Measurements from ENCODE around the gene NPAS3.

The NPAS3 gene

DNA sequence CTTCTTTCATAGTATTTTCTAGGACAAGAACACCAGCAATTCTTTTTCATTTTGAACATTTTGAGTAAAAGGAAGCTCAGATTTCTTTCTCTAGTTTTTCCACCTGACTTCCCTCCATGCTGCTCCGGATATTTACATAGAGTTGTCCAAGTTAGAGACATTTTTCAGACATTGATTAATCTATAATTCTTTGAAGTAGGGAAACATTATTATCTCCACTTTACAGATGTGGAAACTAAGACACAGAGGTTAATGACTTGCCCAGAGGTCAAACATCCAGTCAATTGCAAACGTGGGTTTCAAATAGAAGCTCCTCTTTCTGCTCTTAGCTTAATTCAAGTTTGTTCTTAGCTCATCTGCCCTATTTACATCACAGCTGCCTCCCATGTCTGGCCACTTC lies 873.9 kb downstream of the NPAS3 start:
- Histone ChIP-seq H3K27ac (no peak overlapping the region), H3K4me1 (ENCODE audit: low read depth, poor library complexity, severe bottlenecking) (no peaks in the 10 kb centered on the region), H4K20me1 (ENCODE audit: insufficient read depth) (no peaks in the 10 kb centered on the region), H3K36me3 (ENCODE audit: insufficient read depth) (no peaks in the 10 kb centered on the region), H3K79me2 (ENCODE audit: insufficient read depth, low read depth) (no peaks in the 10 kb centered on the region), H2AFZ (ENCODE audit: low read depth) (no peak overlapping the region), H3K9ac (no peak overlapping the region), H3K27me3 (ENCODE audit: insufficient read depth, low read depth) (no peaks in the 10 kb centered on the region), H3K4me3 (IDR thresholded peaks at IDR 0.05; ENCODE audit: insufficient read depth, low read depth, low read length) (no peak overlapping the region), H3K4me2 (no peak overlapping the region)
- TF ChIP-seq, protein P1, sequence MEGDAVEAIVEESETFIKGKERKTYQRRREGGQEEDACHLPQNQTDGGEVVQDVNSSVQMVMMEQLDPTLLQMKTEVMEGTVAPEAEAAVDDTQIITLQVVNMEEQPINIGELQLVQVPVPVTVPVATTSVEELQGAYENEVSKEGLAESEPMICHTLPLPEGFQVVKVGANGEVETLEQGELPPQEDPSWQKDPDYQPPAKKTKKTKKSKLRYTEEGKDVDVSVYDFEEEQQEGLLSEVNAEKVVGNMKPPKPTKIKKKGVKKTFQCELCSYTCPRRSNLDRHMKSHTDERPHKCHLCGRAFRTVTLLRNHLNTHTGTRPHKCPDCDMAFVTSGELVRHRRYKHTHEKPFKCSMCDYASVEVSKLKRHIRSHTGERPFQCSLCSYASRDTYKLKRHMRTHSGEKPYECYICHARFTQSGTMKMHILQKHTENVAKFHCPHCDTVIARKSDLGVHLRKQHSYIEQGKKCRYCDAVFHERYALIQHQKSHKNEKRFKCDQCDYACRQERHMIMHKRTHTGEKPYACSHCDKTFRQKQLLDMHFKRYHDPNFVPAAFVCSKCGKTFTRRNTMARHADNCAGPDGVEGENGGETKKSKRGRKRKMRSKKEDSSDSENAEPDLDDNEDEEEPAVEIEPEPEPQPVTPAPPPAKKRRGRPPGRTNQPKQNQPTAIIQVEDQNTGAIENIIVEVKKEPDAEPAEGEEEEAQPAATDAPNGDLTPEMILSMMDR (conservative IDR thresholded peaks at IDR 0.05; ENCODE audit: low read depth, low read length): no peak

DNA sequence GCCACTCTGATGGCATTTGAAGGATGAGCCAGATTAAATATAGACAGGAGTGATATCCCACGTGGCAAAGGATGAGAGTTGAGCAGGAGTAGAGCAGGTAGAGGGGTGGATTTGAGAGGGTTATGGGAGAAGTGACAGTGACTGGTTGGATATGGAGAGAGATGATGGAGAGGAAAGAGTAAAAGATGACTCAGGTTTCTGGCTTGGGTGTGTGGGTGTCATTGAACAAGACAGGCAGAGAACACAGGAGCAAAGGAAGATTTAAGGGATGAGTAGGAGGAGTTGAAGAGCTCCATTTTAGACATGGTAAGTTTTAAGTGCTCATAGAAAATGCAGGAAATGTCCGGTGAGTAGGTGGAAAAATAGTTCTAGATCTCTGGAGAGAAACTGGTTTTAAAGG lies 875.3 kb downstream of the NPAS3 start:
- H3K79me2 ChIP-seq (ENCODE audit: insufficient read depth, low read depth): no peaks in the 10 kb centered on the region
- no peaks in the 10 kb centered on the region for H3K4me1 ChIP-seq (ENCODE audit: low read depth, poor library complexity, severe bottlenecking)
- no peak overlapping the region for H3K4me2 ChIP-seq
- H4K20me1 ChIP-seq (ENCODE audit: insufficient read depth): no peaks in the 10 kb centered on the region
- H3K27me3 ChIP-seq (ENCODE audit: insufficient read depth, low read depth): no peaks in the 10 kb centered on the region
- no peak overlapping the region for H3K9ac ChIP-seq
- no peak overlapping the region for H3K27ac ChIP-seq
- no peak overlapping the region for H2AFZ ChIP-seq (ENCODE audit: low read depth)
- H3K36me3 ChIP-seq (ENCODE audit: insufficient read depth): no peaks in the 10 kb centered on the region
- TF ChIP-seq, protein P1 (conservative IDR thresholded peaks at IDR 0.05; ENCODE audit: low read depth, low read length): no peak
- H3K4me3 ChIP-seq (IDR thresholded peaks at IDR 0.05; ENCODE audit: insufficient read depth, low read depth, low read length): no peak overlapping the region

DNA sequence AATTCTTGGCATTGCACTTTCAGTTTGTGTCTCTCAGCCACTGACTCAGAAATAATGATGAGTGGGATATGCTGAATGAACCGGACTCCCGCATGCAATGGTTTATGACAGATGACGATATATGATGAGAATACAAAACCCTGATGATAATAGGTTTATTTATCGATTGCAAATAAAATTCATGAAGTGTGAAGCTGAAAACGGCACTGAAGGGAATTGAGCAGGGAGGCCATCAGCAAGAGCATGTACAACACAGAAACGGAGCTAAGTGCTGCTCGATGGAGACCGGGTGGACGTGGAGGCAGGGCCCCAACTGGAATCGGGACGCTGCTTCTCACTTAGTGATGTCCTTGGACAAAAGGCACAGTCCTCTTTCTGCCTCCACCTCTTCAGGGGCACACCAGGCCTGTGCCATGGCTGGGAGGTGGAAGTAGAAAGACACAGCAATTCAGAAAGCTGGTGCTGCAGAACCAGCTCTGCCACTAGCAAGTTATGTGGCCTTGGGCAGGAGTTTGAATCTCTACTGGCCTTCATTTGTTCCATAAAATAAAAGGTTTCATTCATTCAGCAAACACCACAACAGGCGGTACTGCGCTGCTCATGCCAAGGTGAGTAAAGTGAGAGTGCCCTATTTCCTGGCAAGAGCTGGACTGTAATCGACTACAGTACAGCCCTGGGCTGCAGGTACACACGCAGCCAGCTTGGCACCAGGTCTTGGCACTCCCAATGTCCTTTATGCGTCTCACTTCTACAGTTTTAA lies 895.2 kb downstream of the NPAS3 start:
- Histone ChIP-seq H3K36me3 (ENCODE audit: insufficient read depth) (no peaks in the 10 kb centered on the region), H3K4me2 (no peak overlapping the region), H3K4me1 (ENCODE audit: low read depth, poor library complexity, severe bottlenecking) (no peaks in the 10 kb centered on the region), H3K27me3 (ENCODE audit: insufficient read depth, low read depth) (no peaks in the 10 kb centered on the region), H3K9ac (no peak overlapping the region), H2AFZ (ENCODE audit: low read depth) (no peak overlapping the region), H4K20me1 (ENCODE audit: insufficient read depth) (no peaks in the 10 kb centered on the region), H3K79me2 (ENCODE audit: insufficient read depth, low read depth) (no peaks in the 10 kb centered on the region), H3K27ac (no peak overlapping the region), H3K4me3 (IDR thresholded peaks at IDR 0.05; ENCODE audit: insufficient read depth, low read depth, low read length) (no peak overlapping the region)
- TF ChIP-seq, protein P1 (conservative IDR thresholded peaks at IDR 0.05; ENCODE audit: low read depth, low read length): no peak

DNA sequence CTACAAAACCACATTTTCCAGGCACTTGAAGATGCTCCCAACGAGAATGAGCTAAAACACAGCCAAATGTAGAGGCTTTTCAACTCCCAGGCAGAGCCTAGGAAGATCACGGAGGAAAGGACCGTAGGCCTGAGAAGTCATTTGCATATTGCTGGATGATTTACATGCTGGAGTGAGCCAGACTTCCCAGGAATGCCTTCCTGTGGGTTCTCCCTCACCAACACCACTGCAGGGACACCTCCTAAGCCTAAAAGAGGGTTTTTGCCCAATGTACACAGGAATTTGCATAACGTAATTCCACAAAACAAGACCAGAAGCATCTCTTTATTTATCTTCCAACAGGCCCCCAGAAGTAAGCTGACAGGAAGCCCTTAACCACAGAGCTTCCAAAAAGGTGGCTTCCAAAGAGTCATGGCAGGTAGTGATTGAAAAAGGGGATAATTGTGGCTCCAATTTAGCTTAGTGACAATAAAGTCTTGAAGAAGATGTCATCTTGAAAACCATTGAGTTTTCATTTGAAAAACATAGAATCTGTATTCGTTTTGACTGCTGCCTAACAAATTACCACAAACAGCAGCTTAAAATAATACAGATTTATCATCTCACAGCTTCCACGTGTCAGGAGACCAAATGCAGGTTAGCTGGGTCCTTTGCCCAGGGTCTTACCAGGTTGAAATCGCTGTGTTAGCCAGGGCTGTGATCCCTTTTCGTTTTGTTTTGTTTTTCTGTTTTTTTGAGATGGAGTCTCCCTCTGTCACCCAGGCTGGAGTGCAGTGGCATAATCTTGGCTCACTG lies 896.0 kb downstream of the NPAS3 start:
- Histone ChIP-seq H3K27me3 (ENCODE audit: insufficient read depth, low read depth) (no peaks in the 10 kb centered on the region), H4K20me1 (ENCODE audit: insufficient read depth) (no peaks in the 10 kb centered on the region), H3K9ac (no peak overlapping the region), H3K4me2 (no peak overlapping the region), H3K36me3 (ENCODE audit: insufficient read depth) (no peaks in the 10 kb centered on the region), H3K4me1 (ENCODE audit: low read depth, poor library complexity, severe bottlenecking) (no peaks in the 10 kb centered on the region), H3K27ac (no peak overlapping the region), H3K79me2 (ENCODE audit: insufficient read depth, low read depth) (no peaks in the 10 kb centered on the region), H3K4me3 (IDR thresholded peaks at IDR 0.05; ENCODE audit: insufficient read depth, low read depth, low read length) (no peak overlapping the region), H2AFZ (ENCODE audit: low read depth) (no peak overlapping the region)
- TF ChIP-seq, protein P1 (conservative IDR thresholded peaks at IDR 0.05; ENCODE audit: low read depth, low read length): no peak
